ENCODE measurements around the gene RNF8.

The RNF8 gene

GRCh38 chr6:37357288-37357687, 3.5 kb downstream of the RNF8 start:
- no peaks in the 10 kb centered on the region for H3K27me3 ChIP-seq (ENCODE audit: insufficient read depth, low read depth, severe bottlenecking)
- no peak overlapping the region for H3K27ac ChIP-seq
- TF ChIP-seq CTCF (IDR thresholded peaks at IDR 0.05; ENCODE audit: low read depth, low read length): no peak
- no peak overlapping the region for H3K4me3 ChIP-seq (ENCODE audit: low read depth, low read length)
- DNase-seq: no peak
- H3K36me3 ChIP-seq: peaks cover 21% of the 10 kb centered on the region
- no peaks in the 10 kb centered on the region for H3K9me3 ChIP-seq (ENCODE audit: severe bottlenecking)

GRCh38 chr6:37357860-37358259, 4.1 kb downstream of the RNF8 start:
- no peaks in the 10 kb centered on the region for H3K9me3 ChIP-seq (ENCODE audit: severe bottlenecking)
- peaks cover 27% of the 10 kb centered on the region for H3K36me3 ChIP-seq
- H3K27me3 ChIP-seq (ENCODE audit: insufficient read depth, low read depth, severe bottlenecking): no peaks in the 10 kb centered on the region
- no peak for TF ChIP-seq CTCF (IDR thresholded peaks at IDR 0.05; ENCODE audit: low read depth, low read length)
- no peak overlapping the region for H3K4me3 ChIP-seq (ENCODE audit: low read depth, low read length)
- no peak for DNase-seq
- no peak overlapping the region for H3K27ac ChIP-seq

GRCh38 chr6:37359039-37359438, 5.3 kb downstream of the RNF8 start:
- Histone ChIP-seq H3K27me3 (ENCODE audit: insufficient read depth, low read depth, severe bottlenecking) (no peaks in the 10 kb centered on the region), H3K27ac (no peak overlapping the region; the same call in 1 of the 2 replicates), H3K36me3 (peaks cover 35% of the 10 kb centered on the region), H3K4me3 (ENCODE audit: low read depth, low read length) (no peak overlapping the region), H3K9me3 (ENCODE audit: severe bottlenecking) (no peaks in the 10 kb centered on the region)
- TF ChIP-seq CTCF (IDR thresholded peaks at IDR 0.05; ENCODE audit: low read depth, low read length): no peak
- DNase-seq: no peak

- Histone ChIP-seq H3K27ac (peak overlapping the region; percentile 53), H3K27me3 (ENCODE audit: insufficient read depth, low read depth, severe bottlenecking) (no peaks in the 10 kb centered on the region), H3K4me3 (ENCODE audit: low read depth, low read length) (no peak overlapping the region), H3K36me3 (peaks cover 49% of the 10 kb centered on the region), H3K9me3 (ENCODE audit: severe bottlenecking) (no peaks in the 10 kb centered on the region)
- no peak for TF ChIP-seq CTCF (IDR thresholded peaks at IDR 0.05; ENCODE audit: low read depth, low read length)
- DNase-seq: peak; percentile 62
These were observed 8.5 kb downstream of the RNF8 start for GRCh38 chr6:37362101-37362828.

GRCh38 chr6:37365791-37366190, 12.0 kb downstream of the RNF8 start:
- no peak for DNase-seq
- no peak overlapping the region for H3K4me3 ChIP-seq (ENCODE audit: low read depth, low read length)
- H3K27ac ChIP-seq: no peak overlapping the region
- TF ChIP-seq CTCF (IDR thresholded peaks at IDR 0.05; ENCODE audit: low read depth, low read length): no peak
- H3K36me3 ChIP-seq: peaks cover 72% of the 10 kb centered on the region
- no peaks in the 10 kb centered on the region for H3K27me3 ChIP-seq (ENCODE audit: insufficient read depth, low read depth, severe bottlenecking)
- no peaks in the 10 kb centered on the region for H3K9me3 ChIP-seq (ENCODE audit: severe bottlenecking)

- H3K27me3 ChIP-seq (ENCODE audit: insufficient read depth, low read depth, severe bottlenecking): no peaks in the 10 kb centered on the region
- no peak overlapping the region for H3K27ac ChIP-seq
- H3K9me3 ChIP-seq (ENCODE audit: severe bottlenecking): no peaks in the 10 kb centered on the region
- no peak for TF ChIP-seq CTCF (IDR thresholded peaks at IDR 0.05; ENCODE audit: low read depth, low read length)
- H3K36me3 ChIP-seq: peaks cover 76% of the 10 kb centered on the region
- DNase-seq: no peak
- no peak overlapping the region for H3K4me3 ChIP-seq (ENCODE audit: low read depth, low read length)
These were observed 13.1 kb downstream of the RNF8 start for GRCh38 chr6:37366910-37367309.

Measured in WERI-Rb-1 (cell line).